ENCODE data around the gene TMEM238. TPM values are rescaled to one million over a fixed set of nuclear protein-coding genes. Genes with fewer than 3 reads are reported as not detected.

The TMEM238 gene
- total RNA-seq, 1 donor from 2014 or later: 21.4 TPM

DNA sequence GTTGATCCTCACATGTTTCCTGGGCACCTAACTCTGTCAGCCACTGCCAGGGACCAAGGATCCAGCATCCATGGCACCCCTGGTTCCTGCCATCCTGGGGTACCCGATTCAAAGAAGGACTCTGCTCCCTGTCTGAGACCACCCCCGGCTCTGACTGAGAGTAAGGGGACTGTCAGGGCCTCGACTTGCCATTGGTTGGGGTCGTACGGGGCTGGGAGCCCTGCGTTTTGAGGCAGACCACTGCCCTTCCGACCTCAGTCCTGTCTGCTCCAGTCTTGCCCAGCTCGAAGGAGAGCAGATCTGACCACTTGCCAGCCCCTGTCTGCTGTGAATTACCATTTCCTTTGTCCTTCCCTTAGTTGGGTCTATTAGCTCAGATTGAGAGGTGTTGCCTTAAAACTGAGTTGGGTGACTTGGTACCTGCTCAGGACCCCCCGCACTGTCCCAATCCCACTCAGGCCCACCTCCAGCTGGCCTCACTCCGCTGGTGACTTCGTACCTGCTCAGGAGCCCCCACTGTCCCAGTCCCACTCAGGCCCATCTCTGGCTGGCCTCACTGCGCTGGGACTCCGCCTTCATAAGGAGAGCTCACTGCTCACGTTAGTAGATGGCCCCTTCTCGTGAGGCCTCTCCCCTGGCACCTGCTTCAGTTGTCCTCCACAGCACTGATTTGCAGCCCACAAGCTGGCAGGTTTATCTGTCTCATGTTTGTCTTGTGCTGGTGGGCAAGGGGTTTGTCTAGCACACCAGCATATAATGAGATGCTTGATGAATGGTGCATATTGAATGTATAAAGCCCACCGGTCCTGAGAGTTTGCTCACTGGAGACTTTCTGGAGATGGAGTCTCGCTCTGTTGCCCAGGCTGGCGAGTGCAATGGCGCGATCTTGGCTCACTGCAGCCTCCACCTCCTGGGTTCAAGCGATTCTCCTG lies 5.6 kb upstream of the TMEM238 start:
- no peak overlapping the region for H3K4me3 ChIP-seq (ENCODE audit: low read depth, low read length)
- no peak for TF ChIP-seq CTCF (conservative IDR thresholded peaks at IDR 0.05; ENCODE audit: low read depth, low read length)
- DNase-seq (ENCODE audit: low read depth): no peak

DNA sequence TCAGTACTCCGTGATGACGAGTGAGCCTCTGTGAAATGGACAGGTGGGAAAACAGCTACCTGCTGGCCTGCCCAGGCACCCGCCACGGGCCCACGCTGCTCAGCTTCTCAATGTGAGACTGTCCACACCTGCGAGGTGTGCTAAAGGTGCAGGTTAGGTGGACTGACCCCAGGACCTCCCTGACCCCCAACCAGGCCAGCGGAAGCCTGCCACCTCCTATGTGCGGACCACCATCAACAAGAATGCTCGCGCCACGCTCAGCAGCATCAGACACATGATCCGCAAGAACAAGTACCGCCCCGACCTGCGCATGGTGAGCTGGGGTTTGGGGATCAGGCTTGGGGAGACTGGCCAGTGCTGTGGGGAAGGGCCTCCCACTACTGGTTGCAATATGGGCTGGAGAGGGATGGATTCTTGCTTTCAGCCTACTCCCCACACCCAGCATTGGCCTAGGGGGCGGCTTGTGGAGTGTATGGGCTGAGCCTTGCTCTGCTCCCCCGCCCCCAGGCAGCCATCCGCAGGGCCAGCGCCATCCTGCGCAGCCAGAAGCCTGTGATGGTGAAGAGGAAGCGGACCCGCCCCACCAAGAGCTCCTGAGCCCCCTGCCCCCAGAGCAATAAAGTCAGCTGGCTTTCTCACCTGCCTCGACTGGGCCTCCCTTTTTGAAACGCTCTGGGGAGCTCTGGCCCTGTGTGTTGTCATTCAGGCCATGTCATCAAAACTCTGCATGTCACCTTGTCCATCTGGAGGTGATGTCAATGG lies 3.8 kb upstream of the TMEM238 start:
- peak overlapping the region; percentile 99 for H3K4me3 ChIP-seq (ENCODE audit: low read depth, low read length)
- DNase-seq (ENCODE audit: low read depth): no peak
- no peak for TF ChIP-seq CTCF (conservative IDR thresholded peaks at IDR 0.05; ENCODE audit: low read depth, low read length)

GRCh38 chr19:55386493-55386971 lies 2.4 kb upstream of the TMEM238 start:
- DNase-seq (ENCODE audit: low read depth): no peak
- H3K4me3 ChIP-seq (ENCODE audit: low read depth, low read length): peak overlapping the region; percentile 99
- TF ChIP-seq CTCF (conservative IDR thresholded peaks at IDR 0.05; ENCODE audit: low read depth, low read length): no peak

DNA sequence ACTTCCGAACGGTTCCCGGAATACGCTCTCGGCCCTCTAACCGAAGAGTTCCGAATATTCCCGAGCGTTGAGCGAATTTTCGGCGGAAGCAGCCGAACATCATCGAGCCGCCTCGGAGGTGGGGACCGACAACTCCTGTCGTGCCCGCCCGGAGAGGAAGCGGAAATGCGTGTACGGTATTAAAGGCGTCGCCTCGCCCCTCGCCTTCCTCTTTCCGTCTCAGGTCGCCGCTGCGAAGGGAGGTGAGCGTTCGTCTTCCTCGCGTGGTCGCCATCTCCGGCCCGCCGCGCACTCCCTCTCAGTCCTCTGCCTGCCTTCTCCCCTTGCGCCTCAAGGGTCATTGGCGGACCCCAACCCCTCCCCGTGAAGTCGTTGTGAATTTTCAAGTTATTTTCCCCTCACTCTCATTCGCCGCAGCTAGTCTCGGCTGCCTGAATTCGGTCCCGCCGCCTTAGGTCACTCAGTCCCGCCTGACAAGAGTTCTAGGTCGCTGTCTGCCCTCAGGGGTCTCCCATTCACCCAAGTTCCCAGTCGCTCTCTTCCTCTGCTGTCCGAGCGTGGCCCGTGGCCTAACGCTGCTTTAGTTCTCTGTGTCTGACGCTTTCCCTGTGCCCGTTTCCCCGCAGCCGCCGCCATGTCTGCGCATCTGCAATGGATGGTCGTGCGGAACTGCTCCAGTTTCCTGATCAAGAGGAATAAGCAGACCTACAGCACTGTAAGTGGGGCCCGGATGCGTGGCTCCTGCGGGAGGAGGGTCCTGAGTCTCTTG lies 1.8 kb upstream of the TMEM238 start, which contains the start of gene RPL28:
Gene RPL28, plus strand, starts transcription at position 209 of the 769 bp plus-strand sequence. Its CDS starts 426 bp downstream, at position 635.
- no peak for TF ChIP-seq CTCF (conservative IDR thresholded peaks at IDR 0.05; ENCODE audit: low read depth, low read length)
- peak; percentile 93 for DNase-seq (ENCODE audit: low read depth)
- H3K4me3 ChIP-seq (ENCODE audit: low read depth, low read length): peak within 1 kb of the TSS; percentile 99

DNA sequence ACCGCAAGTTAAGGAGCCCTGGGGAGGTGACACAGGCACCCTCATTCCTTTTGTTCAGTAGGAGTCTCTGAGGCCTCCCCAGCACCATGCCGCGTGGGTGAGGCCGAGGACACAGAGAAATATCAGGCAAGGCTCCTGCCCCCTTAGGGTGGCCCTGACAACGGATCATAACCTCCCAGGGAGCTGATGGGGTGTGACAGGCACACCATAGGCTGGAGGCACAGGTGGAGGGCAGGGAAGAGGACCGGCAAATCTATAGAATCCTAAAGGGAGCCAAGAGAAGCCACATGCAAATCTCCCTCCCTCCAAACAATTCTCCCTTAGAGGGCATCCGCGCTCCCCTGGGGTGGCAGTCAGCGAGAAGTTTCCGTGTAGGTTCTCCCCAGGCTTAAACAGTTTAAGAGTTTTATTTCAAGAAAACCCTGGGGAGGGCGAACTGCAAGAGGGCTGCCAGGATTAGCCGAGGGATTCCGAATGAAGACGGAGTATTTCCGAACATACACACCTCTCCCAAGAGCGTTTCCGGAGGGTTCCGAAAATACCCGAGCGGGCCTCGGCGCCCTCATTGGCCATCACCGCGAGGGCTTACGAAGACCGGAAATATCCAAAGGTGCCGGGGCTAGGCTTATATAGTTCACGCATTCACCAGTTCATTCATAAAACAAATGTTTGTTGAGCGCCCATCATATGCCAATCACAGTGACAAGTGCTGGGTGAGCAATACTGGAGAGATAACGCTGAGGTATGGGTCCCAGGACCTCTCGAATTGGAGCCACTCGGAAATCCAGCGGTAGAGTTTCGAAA lies 1.0 kb upstream of the TMEM238 start:
- DNase-seq (ENCODE audit: low read depth): peak; percentile 85
- peak overlapping the region; percentile 99 for H3K4me3 ChIP-seq (ENCODE audit: low read depth, low read length)
- TF ChIP-seq CTCF (conservative IDR thresholded peaks at IDR 0.05; ENCODE audit: low read depth, low read length): peak; percentile 2

Measured in epithelial cell of proximal tubule (primary cell).